Dendritic cell treated with granulocyte-macrophage colony-stimulating factor and Interleukin-4, amounts not matched to agents 40 ng/mL and 50 ng/mL, for 4 days (primary cell): ENCODE results near the gene RSU1.

ENCODE experiments used
- H3K27ac Mint-ChIP-seq: one replicate; pipeline ENCODE4 v1.8.0; 2022; ENCODE audit warnings: mild to moderate bottlenecking, mixed read lengths
- H3K27me3 Mint-ChIP-seq: one replicate; pipeline ENCODE4 v1.8.0; 2022; ENCODE audit warnings: mild to moderate bottlenecking, mixed read lengths
- H3K36me3 Mint-ChIP-seq: one replicate; pipeline ENCODE4 v1.8.0; 2022; ENCODE audit warnings: low read depth, mixed read lengths
- H3K4me1 Mint-ChIP-seq: one replicate; pipeline ENCODE4 v1.8.0; 2022; ENCODE audit warnings: low read depth, mixed read lengths
- H3K4me3 Mint-ChIP-seq: one replicate; pipeline ENCODE4 v1.8.0; 2022; ENCODE audit warnings: mild to moderate bottlenecking, moderate library complexity, mixed read lengths
- H3K9me3 Mint-ChIP-seq: one replicate; pipeline ENCODE4 v1.8.0; 2022; ENCODE audit warnings: mixed read lengths
- intact Hi-C: fragments of 100-400 bp; cut with micrococcal nuclease; formaldehyde crosslinking; loops from one replicate; pipeline ENCODE4 v1.15.0; 2022

The RSU1 gene

GRCh38 chr10:16646181-16647059 is 170.8 kb downstream of the RSU1 start:
- peaks cover 13% of the 10 kb centered on the region for H3K4me1 Mint-ChIP-seq
- no peak overlapping the region for H3K27ac Mint-ChIP-seq

GRCh38 chr10:16644146-16644545 is 173.1 kb downstream of the RSU1 start:
- Mint-ChIP-seq H3K4me3 (no peak overlapping the region), H3K27me3 (no peaks in the 10 kb centered on the region), H3K4me1 (peaks cover 13% of the 10 kb centered on the region), H3K9me3 (no peaks in the 10 kb centered on the region), H3K27ac (peak overlapping the region; percentile 53), H3K36me3 (no peaks in the 10 kb centered on the region)
- intact Hi-C loops, result no loop called here

More at GRCh38 chr10:16646181-16647059, 170.8 kb downstream of the RSU1 start:
- Mint-ChIP-seq H3K36me3 (no peaks in the 10 kb centered on the region), H3K27me3 (no peaks in the 10 kb centered on the region), H3K4me3 (no peak overlapping the region), H3K9me3 (no peaks in the 10 kb centered on the region)
- intact Hi-C loops, result no loop called here

DNA sequence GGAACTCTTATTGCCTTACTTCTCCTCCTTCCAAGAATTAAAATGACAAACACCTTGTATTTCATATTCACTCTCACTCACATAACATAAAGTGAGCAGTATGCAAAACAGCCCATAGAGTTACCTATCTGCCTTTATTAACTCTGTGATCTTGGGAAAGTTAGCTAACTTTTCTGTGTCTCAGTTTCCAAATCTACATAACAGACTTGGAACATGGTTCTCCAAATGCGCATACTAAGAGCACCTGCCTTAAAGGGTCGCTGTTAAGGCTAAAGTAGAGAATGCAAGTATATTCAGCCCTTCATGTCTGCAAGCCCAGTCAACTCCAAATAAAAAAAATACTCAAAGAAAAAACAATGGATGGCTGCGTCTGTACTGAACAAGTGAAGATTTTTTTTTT is 173.7 kb downstream of the RSU1 start:
- Mint-ChIP-seq H3K4me1 (peaks cover 14% of the 10 kb centered on the region), H3K27ac (no peak overlapping the region), H3K9me3 (no peaks in the 10 kb centered on the region), H3K4me3 (no peak overlapping the region), H3K27me3 (no peaks in the 10 kb centered on the region), H3K36me3 (no peaks in the 10 kb centered on the region)
- intact Hi-C loops, result no loop called here

DNA sequence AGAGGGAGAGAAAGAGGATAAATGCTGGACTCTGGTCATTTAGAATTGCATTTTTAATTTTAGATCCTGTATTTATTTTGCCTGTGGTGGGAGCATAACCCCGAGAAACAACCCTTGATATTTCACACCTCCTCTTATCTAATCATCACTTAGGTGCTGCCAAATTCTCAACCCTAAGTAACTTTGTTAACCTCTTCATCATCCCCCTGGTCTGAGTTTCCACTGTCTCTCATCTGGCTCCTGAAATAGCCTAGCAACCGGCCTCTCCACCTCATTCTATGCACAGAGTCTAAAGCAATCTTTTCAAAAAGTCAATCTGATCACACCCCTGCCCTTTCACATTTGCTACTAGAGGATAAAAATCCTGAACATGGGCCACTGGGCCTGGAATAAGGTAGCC is 177.1 kb downstream of the RSU1 start:
- H3K4me1 Mint-ChIP-seq, result peaks cover 10% of the 10 kb centered on the region

DNA sequence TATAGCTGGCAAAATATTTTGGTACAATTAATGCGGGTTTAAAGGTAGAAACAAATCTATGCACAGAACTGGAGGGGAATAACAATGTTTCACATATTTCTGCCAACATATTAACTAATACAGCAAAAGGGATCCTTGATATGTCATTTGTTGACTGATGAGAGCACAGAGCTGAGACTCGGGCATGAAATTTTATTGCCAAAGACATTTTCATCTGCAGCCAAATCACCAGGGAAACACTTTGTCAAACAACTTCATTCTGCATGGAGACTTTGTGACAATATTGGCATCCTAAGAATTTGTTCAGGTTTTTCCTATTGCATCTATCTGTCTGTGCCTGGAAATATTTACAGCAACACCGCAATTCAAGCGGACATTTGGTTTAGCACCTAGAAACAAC is 177.8 kb downstream of the RSU1 start:
- intact Hi-C loops, result no loop called here
- peaks cover 8% of the 10 kb centered on the region for H3K4me1 Mint-ChIP-seq
- H3K9me3 Mint-ChIP-seq, result no peaks in the 10 kb centered on the region
- H3K27me3 Mint-ChIP-seq, result no peaks in the 10 kb centered on the region
- no peak overlapping the region for H3K4me3 Mint-ChIP-seq
- no peak overlapping the region for H3K27ac Mint-ChIP-seq
- H3K36me3 Mint-ChIP-seq, result no peaks in the 10 kb centered on the region

More for the DNA sequence above, 177.1 kb downstream of the RSU1 start:
- intact Hi-C loops, result no loop called here
- no peaks in the 10 kb centered on the region for H3K36me3 Mint-ChIP-seq
- no peak overlapping the region for H3K27ac Mint-ChIP-seq
- H3K27me3 Mint-ChIP-seq, result no peaks in the 10 kb centered on the region
- H3K4me3 Mint-ChIP-seq, result no peak overlapping the region
- H3K9me3 Mint-ChIP-seq, result no peaks in the 10 kb centered on the region

GRCh38 chr10:16632996-16633395 is 184.2 kb downstream of the RSU1 start:
- Mint-ChIP-seq H3K4me1 (no peaks in the 10 kb centered on the region), H3K27ac (no peak overlapping the region), H3K36me3 (peaks cover 6% of the 10 kb centered on the region), H3K9me3 (no peaks in the 10 kb centered on the region), H3K4me3 (no peak overlapping the region), H3K27me3 (no peaks in the 10 kb centered on the region)
- intact Hi-C loops, result no loop called here

GRCh38 chr10:16626697-16627096 is 190.5 kb downstream of the RSU1 start:
- no peak overlapping the region for H3K27ac Mint-ChIP-seq
- H3K4me1 Mint-ChIP-seq, result no peaks in the 10 kb centered on the region
- no peak overlapping the region for H3K4me3 Mint-ChIP-seq
- H3K27me3 Mint-ChIP-seq, result no peaks in the 10 kb centered on the region
- peaks cover 10% of the 10 kb centered on the region for H3K9me3 Mint-ChIP-seq
- peaks cover 7% of the 10 kb centered on the region for H3K36me3 Mint-ChIP-seq
- intact Hi-C loops, result no loop called here

DNA sequence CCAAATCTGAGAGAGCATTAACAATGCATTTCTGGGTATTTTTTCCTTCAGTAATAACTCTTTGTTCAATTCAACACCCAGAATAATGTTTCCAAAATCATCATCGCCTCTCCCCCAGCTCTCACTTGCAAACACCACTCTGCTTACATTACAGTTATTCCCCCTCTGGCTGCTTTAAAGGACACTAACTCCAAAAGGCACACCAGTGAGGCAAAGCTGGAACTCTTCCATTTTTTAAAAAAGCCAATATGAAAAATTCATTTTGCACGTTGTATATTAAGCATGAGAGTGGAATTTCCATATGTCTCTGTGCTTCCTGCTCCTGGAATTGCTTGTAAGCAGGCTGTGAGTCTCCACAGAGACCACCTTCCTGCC is 204.3 kb downstream of the RSU1 start:
- H3K27ac Mint-ChIP-seq, result no peak overlapping the region
- H3K4me3 Mint-ChIP-seq, result no peak overlapping the region
- H3K4me1 Mint-ChIP-seq, result no peaks in the 10 kb centered on the region
- no peaks in the 10 kb centered on the region for H3K36me3 Mint-ChIP-seq
- intact Hi-C loops, result no loop called here
- H3K27me3 Mint-ChIP-seq, result no peaks in the 10 kb centered on the region
- H3K9me3 Mint-ChIP-seq, result peaks cover 24% of the 10 kb centered on the region

DNA sequence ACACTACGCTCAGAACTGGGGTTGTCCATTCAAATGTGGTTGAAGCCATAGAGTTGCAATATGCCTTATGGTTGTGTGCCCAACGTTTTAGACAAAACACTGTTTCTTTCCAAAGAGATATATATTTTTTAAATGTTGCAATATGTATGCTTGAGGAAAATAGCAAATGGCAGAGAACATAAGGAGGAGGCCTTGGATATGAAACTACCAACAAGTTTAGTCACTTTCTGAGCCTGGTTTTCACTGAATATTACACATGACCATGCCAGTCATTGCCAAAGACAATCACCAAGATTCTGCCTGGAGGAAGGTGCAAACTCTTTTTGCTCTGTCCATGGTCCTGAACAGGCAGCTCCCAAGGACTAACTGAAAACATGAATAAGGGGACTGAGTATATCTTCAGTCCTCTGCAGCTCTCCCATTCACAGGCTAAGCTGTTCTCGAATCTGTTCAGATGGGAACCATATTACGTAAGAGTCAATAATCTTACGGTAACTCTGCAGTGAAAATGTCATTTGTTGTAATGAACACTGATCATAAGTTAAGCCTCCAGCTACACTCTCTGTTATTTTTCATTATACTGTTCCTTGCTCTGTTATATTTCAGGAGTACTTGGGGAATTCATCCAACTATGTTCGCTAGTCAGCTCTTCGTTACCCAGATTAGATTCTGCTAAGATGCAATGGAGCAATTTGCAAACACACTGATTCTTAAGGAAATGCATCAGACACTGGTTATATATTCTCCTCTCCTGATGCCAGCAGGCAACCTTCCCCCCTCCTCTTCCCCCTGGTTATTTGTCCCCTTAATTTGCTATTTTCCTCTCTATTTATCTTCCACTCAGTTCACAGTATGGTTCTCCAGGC is 204.9 kb downstream of the RSU1 start:
- no peak overlapping the region for H3K27ac Mint-ChIP-seq
- H3K9me3 Mint-ChIP-seq, result peaks cover 18% of the 10 kb centered on the region
- no peaks in the 10 kb centered on the region for H3K36me3 Mint-ChIP-seq
- H3K4me1 Mint-ChIP-seq, result no peaks in the 10 kb centered on the region
- H3K27me3 Mint-ChIP-seq, result no peaks in the 10 kb centered on the region
- no peak overlapping the region for H3K4me3 Mint-ChIP-seq
- intact Hi-C loops, result no loop called here

DNA sequence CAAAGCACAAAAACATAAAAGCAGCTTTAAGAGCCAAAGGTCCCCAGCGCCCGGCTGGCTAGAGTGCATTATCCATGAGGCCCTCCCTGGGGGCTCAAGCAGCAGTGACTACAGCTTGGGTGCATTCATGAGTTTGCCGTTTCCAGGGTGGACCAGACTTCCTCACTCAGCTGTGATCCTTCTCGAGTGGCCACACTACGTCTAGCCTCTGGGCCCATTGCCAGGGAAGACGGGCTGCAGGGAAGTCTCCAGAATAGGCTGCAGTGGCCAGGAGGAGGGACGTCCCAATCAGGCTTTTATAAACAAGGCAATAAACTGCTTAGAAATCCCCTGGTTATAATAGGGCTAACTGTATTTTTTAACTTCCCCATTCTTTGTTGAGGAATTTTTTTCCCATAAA is 206.2 kb downstream of the RSU1 start:
- H3K36me3 Mint-ChIP-seq, result no peaks in the 10 kb centered on the region
- no peak overlapping the region for H3K4me3 Mint-ChIP-seq
- no peaks in the 10 kb centered on the region for H3K27me3 Mint-ChIP-seq
- H3K4me1 Mint-ChIP-seq, result no peaks in the 10 kb centered on the region
- intact Hi-C loops, result no loop called here
- peaks cover 8% of the 10 kb centered on the region for H3K9me3 Mint-ChIP-seq
- H3K27ac Mint-ChIP-seq, result no peak overlapping the region

- Mint-ChIP-seq H3K9me3 (no peaks in the 10 kb centered on the region), H3K27ac (no peak overlapping the region), H3K27me3 (no peaks in the 10 kb centered on the region), H3K4me3 (no peak overlapping the region), H3K4me1 (no peaks in the 10 kb centered on the region), H3K36me3 (no peaks in the 10 kb centered on the region)
- intact Hi-C loops, result no loop called here
Observed at GRCh38 chr10:16609211-16609610, 208.0 kb downstream of the RSU1 start.

GRCh38 chr10:16606923-16607322 is 210.3 kb downstream of the RSU1 start:
- H3K36me3 Mint-ChIP-seq, result peaks cover 10% of the 10 kb centered on the region
- H3K9me3 Mint-ChIP-seq, result no peaks in the 10 kb centered on the region
- intact Hi-C loops, result no loop called here
- H3K4me3 Mint-ChIP-seq, result no peak overlapping the region
- H3K27me3 Mint-ChIP-seq, result no peaks in the 10 kb centered on the region
- H3K4me1 Mint-ChIP-seq, result no peaks in the 10 kb centered on the region
- no peak overlapping the region for H3K27ac Mint-ChIP-seq

GRCh38 chr10:16606421-16606820 is 210.8 kb downstream of the RSU1 start:
- Mint-ChIP-seq H3K27ac (no peak overlapping the region), H3K9me3 (no peaks in the 10 kb centered on the region), H3K4me3 (no peak overlapping the region), H3K36me3 (peaks cover 11% of the 10 kb centered on the region), H3K27me3 (no peaks in the 10 kb centered on the region), H3K4me1 (no peaks in the 10 kb centered on the region)
- intact Hi-C loops, result no loop called here

- H3K27me3 Mint-ChIP-seq, result no peaks in the 10 kb centered on the region
Observed at GRCh38 chr10:16603308-16603707, 213.9 kb downstream of the RSU1 start.

More at GRCh38 chr10:16603308-16603707, 213.9 kb downstream of the RSU1 start:
- no peak overlapping the region for H3K4me3 Mint-ChIP-seq
- no peak overlapping the region for H3K27ac Mint-ChIP-seq
- peaks cover 12% of the 10 kb centered on the region for H3K36me3 Mint-ChIP-seq
- no peaks in the 10 kb centered on the region for H3K4me1 Mint-ChIP-seq
- intact Hi-C loops, result no loop called here
- H3K9me3 Mint-ChIP-seq, result no peaks in the 10 kb centered on the region
